ENCODE results near the gene ZSWIM4. TPM values are rescaled to one million over a fixed set of nuclear protein-coding genes. Genes with fewer than 3 reads are reported as not detected.
"Not testable (repeated sequence)": the region's sequence is repeated elsewhere in the genome, so short reads cannot be mapped to it uniquely, and the experiment has no call there.

ZSWIM4 gene
- total RNA-seq (10 to 100 TPM in 1 of 5 donors, 1 to 10 TPM in 4; 2.2 to 14.0 (median 4.3) TPM), polyA plus RNA-seq (1 to 10 TPM; 2.3 to 4.9 (median 3.0) TPM)
- long read RNA-seq, donor 1 = 0 reads
- long read RNA-seq, donor 2 = 0 reads
- long read RNA-seq, donor 3 = 0 reads
- long read RNA-seq, donor 4 = 0 reads
- long read RNA-seq, donor 5 = 0 reads
- long read RNA-seq, donor 6, partial matches to known transcripts = 26 of 26 reads
- long read RNA-seq, donor 6, other reads (novel, unspliced or antisense) = 0 of 26 reads
- long read RNA-seq, donor 7 = 0 reads
- long read RNA-seq, donor 8 = 0 reads
- long read RNA-seq, donor 9 = 0 reads
- long read RNA-seq, donor 10 = 0 reads

- peak; percentile 99 to 100 for DNase-seq
- Histone ChIP-seq H3K9me3 (no peaks in the 10 kb centered on the region), H3K27ac (peak within 1 kb of the TSS; percentile 86 to 98 (median 95)), H3K27me3 (no peaks in the 10 kb centered on the region), H3K36me3 (no peaks in the 10 kb centered on the region), H3K4me1 (peaks cover 16 to 51% (median 34%) of the 10 kb centered on the region in 4 donors), H3K4me3 (peak within 1 kb of the TSS; percentile 69 to 90 (median 80))
- TF ChIP-seq CTCF (IDR thresholded peaks at IDR 0.05) = no peak
- no peak for TF ChIP-seq EP300 (IDR thresholded peaks at IDR 0.05)
- TF ChIP-seq POLR2AphosphoS5 (IDR thresholded peaks at IDR 0.05) = peak; percentile 26 to 76 (median 40)
- intact Hi-C loops (cut with DNase I; ENCODE audit: low total_unique reads) = no loop called here
- 1% methylated on average over 35 to 71 of the region's 71 CpGs for WGBS, 5 donors
These were observed at the start of gene ZSWIM4 for GRCh38 chr19:13794757-13795589. ZSWIM4 (plus strand) TSS chr19:13795443; CDS start chr19:13795649, 206 bp downstream.

DNA sequence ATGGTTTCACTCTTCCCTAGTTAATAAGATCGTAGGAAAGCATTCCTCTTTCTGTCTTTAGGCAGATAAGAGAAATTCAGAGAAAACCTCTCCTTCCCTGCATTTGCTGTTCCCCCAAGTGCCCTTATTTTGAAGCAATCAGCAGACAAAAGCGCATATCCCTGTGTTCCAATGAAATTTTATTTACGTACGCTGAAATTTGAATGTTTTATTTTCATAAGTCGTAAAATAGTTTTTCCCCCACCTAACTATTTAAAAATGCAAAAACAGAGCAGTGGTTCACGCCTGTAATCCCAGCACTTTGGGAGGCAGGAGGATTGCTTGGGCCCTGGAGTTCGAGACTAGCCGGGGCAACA is 48.2 kb upstream of the ZSWIM4 start:
- no peaks in the 10 kb centered on the region for H3K27me3 ChIP-seq
- no peak for TF ChIP-seq POLR2AphosphoS5 (IDR thresholded peaks at IDR 0.05)
- TF ChIP-seq CTCF (IDR thresholded peaks at IDR 0.05) = no peak
- no peak for TF ChIP-seq EP300 (IDR thresholded peaks at IDR 0.05)
- no peak for TF ChIP-seq POLR2A (IDR thresholded peaks at IDR 0.05)
- WGBS, 5 donors = 85 to 92% (median 89%) methylated on average over 8 of the region's 8 CpGs
- no peak for DNase-seq
- H3K27ac ChIP-seq = peak overlapping the region; percentile 52 to 95 (median 93)
- peak overlapping the region; percentile 62 to 84 (median 78) for H3K4me3 ChIP-seq
- intact Hi-C loops (cut with DNase I; ENCODE audit: low total_unique reads) = no loop called here
- no peaks in the 10 kb centered on the region for H3K9me3 ChIP-seq
- H3K4me1 ChIP-seq = peaks cover 9 to 30% (median 27%) of the 10 kb centered on the region in 4 donors
- peaks cover 9 to 14% (median 10%) of the 10 kb centered on the region in 4 donors for H3K36me3 ChIP-seq

DNA sequence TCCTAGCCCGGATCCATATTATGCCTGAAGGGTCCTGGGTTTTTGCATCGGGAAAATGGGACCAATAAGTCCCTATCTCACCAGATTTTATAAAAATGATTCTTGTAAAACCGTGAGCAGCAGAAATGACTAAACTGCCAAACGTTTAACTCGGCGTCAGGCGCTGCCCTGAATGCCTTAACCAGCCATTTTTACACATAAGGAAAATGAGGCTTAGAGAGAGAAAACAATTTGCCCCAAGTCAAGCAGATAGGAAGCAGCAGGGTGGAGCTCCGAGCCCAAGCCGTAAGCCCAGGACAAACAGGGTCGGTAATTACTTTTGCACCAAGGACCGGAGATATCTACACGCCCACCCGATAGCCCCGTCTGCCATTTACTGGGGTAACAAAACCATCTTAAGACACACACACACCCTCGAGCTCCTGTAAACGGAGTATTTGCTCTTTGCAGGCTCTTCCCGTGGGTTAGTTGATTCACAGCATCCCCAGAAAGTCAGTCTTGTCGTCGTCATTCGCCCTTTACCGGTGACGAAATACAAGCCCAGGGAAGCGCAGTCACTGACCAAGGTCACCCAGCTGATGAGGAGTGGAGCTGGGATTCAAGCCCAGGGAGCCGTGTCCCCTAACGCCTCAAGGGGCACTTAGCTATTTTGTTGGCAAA is 46.9 kb upstream of the ZSWIM4 start:
- peak overlapping the region; percentile 62 to 84 (median 78) for H3K4me3 ChIP-seq
- peaks cover 18 to 26% (median 22%) of the 10 kb centered on the region in 4 donors for H3K36me3 ChIP-seq
- WGBS, 5 donors = 0 to 2% (median 1%) methylated on average over 24 to 25 of the region's 25 CpGs
- H3K27ac ChIP-seq = peak overlapping the region; percentile 87 to 95 (median 93)
- DNase-seq = peak in 1 of 2 donors; percentile 67
- peaks cover 9 to 30% (median 27%) of the 10 kb centered on the region in 4 donors for H3K4me1 ChIP-seq
- H3K27me3 ChIP-seq = no peaks in the 10 kb centered on the region
- TF ChIP-seq CTCF (IDR thresholded peaks at IDR 0.05) = no peak
- no peak for TF ChIP-seq POLR2A (IDR thresholded peaks at IDR 0.05)
- peak in 1 of 3 donors; percentile 3 for TF ChIP-seq POLR2AphosphoS5 (IDR thresholded peaks at IDR 0.05)
- intact Hi-C loops (cut with DNase I; ENCODE audit: low total_unique reads) = no loop called here
- no peaks in the 10 kb centered on the region for H3K9me3 ChIP-seq

GRCh38 chr19:13751436-13751835 is 43.8 kb upstream of the ZSWIM4 start:
- no peaks in the 10 kb centered on the region for H3K9me3 ChIP-seq
- peaks cover 9 to 30% (median 27%) of the 10 kb centered on the region in 4 donors for H3K4me1 ChIP-seq
- H3K27ac ChIP-seq = no peak overlapping the region
- no peak overlapping the region for H3K4me3 ChIP-seq
- H3K36me3 ChIP-seq = peaks cover 44 to 58% (median 54%) of the 10 kb centered on the region in 4 donors
- H3K27me3 ChIP-seq = no peaks in the 10 kb centered on the region
- intact Hi-C loops (cut with DNase I; ENCODE audit: low total_unique reads) = no loop called here
- WGBS, 5 donors = 87 to 93% (median 91%) methylated on average over 16 of the region's 16 CpGs
- TF ChIP-seq EP300 (IDR thresholded peaks at IDR 0.05) (no peak), CTCF (IDR thresholded peaks at IDR 0.05) (no peak), POLR2A (IDR thresholded peaks at IDR 0.05) (no peak), POLR2AphosphoS5 (IDR thresholded peaks at IDR 0.05) (no peak)
- no peak for DNase-seq

DNA sequence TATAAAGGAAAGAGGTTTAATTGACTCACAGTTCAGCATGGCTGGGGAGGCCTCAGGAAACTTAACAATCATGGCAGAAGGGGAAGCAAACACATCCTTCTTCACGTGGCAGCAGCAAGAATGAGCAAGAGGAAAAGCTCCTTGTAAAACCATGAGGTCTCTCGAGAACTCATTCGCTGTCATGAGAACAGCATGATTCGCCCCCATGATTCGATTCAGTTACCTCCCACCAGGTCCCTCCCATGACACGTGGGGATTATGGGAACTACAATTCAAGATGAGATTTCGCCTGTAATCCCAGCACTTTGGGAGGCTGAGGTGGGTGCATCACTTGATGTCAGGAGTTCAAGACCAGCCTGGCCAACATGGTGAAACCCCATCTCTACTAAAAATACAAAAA is 41.6 kb upstream of the ZSWIM4 start:
- H3K4me3 ChIP-seq; H3K9me3 ChIP-seq; H3K27me3 ChIP-seq; DNase-seq; intact Hi-C loops (cut with DNase I; ENCODE audit: low total_unique reads); H3K27ac ChIP-seq: not testable (repeated sequence)
- Histone ChIP-seq H3K4me1 (peaks cover 5 to 26% (median 21%) of the 10 kb centered on the region in 4 donors), H3K36me3 (peaks cover 65 to 80% (median 76%) of the 10 kb centered on the region in 4 donors)
- WGBS, 5 donors = 86 to 92% (median 91%) methylated on average over 7 of the region's 7 CpGs

Measured in stomach (tissue), 19 donors.